SU-DHL-6 (cell line): Measurements from ENCODE around the gene GDF2.

Experiments used
- H2AFZ ChIP-seq: fragments of 200-600 bp; sonication (generic); 2 replicates; pipeline ENCODE4 v1.6.1; 2014; ENCODE audit warnings: low read depth, mild to moderate bottlenecking, moderate library complexity, mixed read lengths, antibody characterized with exemption, low read length; ENCODE audit not compliant: severe bottlenecking
- H3F3A ChIP-seq: fragments of 200-600 bp; shearing (Covaris generic); 2 replicates; pipeline ENCODE4 v1.6.0; 2016; ENCODE audit warnings: antibody characterized with exemption, mild to moderate bottlenecking; ENCODE audit not compliant: insufficient read depth
- H3K27ac ChIP-seq: fragments of 200-600 bp; sonication (generic); 2 replicates; pipeline ENCODE4 v1.5.1; 2016; ENCODE audit warnings: low read depth, mild to moderate bottlenecking, low read length, moderate library complexity, mixed read lengths
- H3K27me3 ChIP-seq: fragments of 200-600 bp; sonication (generic), shearing (Covaris generic); 2 replicates; pipeline ENCODE4 v1.6.0; 2014; ENCODE audit warnings: mild to moderate bottlenecking, low read length
- H3K36me3 ChIP-seq: fragments of 200-600 bp; sonication (generic); 2 replicates; pipeline ENCODE4 v1.6.1; 2014; ENCODE audit warnings: mild to moderate bottlenecking, low read length, mixed read lengths
- H3K4me2 ChIP-seq: fragments of 300-600, 200-600 bp; shearing (Covaris generic), sonication (generic); 2 replicates; pipeline ENCODE4 v1.6.0; 2014; ENCODE audit warnings: low read length, low read depth, mild to moderate bottlenecking; ENCODE audit not compliant: poor library complexity, severe bottlenecking
- H3K4me3 ChIP-seq: fragments of 200-600 bp; sonication (generic); 2 replicates; pipeline ENCODE4 v1.5.1; 2014; ENCODE audit warnings: antibody characterized with exemption, low read length, mild to moderate bottlenecking, mixed read lengths; ENCODE audit not compliant: insufficient read depth, poor library complexity, severe bottlenecking
- H3K79me2 ChIP-seq: fragments of 200-600 bp; sonication (generic); 2 replicates; pipeline ENCODE4 v1.6.1; 2014; ENCODE audit warnings: mild to moderate bottlenecking, low read length, moderate library complexity; ENCODE audit not compliant: insufficient read depth
- H3K9ac ChIP-seq: fragments of 200-600 bp; sonication (generic); 2 replicates; pipeline ENCODE4 v1.7.0; 2014; ENCODE audit warnings: mild to moderate bottlenecking, low read length
- H3K9me2 ChIP-seq: fragments of 200-600 bp; sonication (generic); replicated peaks from 2 replicates; pipeline ENCODE4 v1.6.1; 2014; ENCODE audit warnings: low read length; ENCODE audit not compliant: insufficient read depth
- H3K9me3 ChIP-seq: fragments of 200-600 bp; sonication (generic); 2 replicates; pipeline ENCODE4 v1.6.1; 2014; ENCODE audit warnings: low read length, mixed read lengths; ENCODE audit not compliant: insufficient read depth
- H4K20me1 ChIP-seq: fragments of 200-600 bp; sonication (generic); 2 replicates; pipeline ENCODE4 v1.6.1; 2014; ENCODE audit warnings: low read depth, mild to moderate bottlenecking, antibody characterized with exemption, low read length, moderate library complexity, mixed read lengths
- CTCF ChIP-seq: fragments of 200-600 bp; sonication (generic); IDR thresholded peaks from one replicate; pipeline ENCODE4 v1.5.1; 2017; ENCODE audit warnings: antibody characterized with exemption, mild to moderate bottlenecking, low read length, moderate library complexity; ENCODE audit not compliant: insufficient read depth, poor library complexity, severe bottlenecking
- EZH2phosphoT487 ChIP-seq: fragments of 200-600 bp; sonication (generic), shearing (Covaris generic); conservative IDR thresholded peaks from 2 replicates; pipeline ENCODE4 v1.6.1; 2018; ENCODE audit warnings: mild to moderate bottlenecking, antibody characterized with exemption, low read length, moderate library complexity, mixed read lengths

Gene GDF2

GRCh38 chr10:47279276-47279675 lies 43.0 kb upstream of the GDF2 start:
- Histone ChIP-seq H3K9ac (no peak overlapping the region), H3K27me3 (no peaks in the 10 kb centered on the region), H2AFZ (no peak overlapping the region), H4K20me1 (no peaks in the 10 kb centered on the region), H3K4me2 (no peak overlapping the region), H3K9me2 (no peaks in the 10 kb centered on the region), H3K4me3 (no peak overlapping the region), H3K9me3 (no peaks in the 10 kb centered on the region), H3K79me2 (no peaks in the 10 kb centered on the region), H3F3A (no peaks in the 10 kb centered on the region), H3K36me3 (no peaks in the 10 kb centered on the region), H3K27ac (no peak overlapping the region)
- TF ChIP-seq EZH2phosphoT487, result no peak

GRCh38 chr10:47282005-47282656 lies 40.1 kb upstream of the GDF2 start:
- H4K20me1 ChIP-seq, result no peaks in the 10 kb centered on the region
- H3K27ac ChIP-seq, result no peak overlapping the region
- no peaks in the 10 kb centered on the region for H3K9me3 ChIP-seq
- H3K9ac ChIP-seq, result no peak overlapping the region
- H3K79me2 ChIP-seq, result no peaks in the 10 kb centered on the region
- H3K4me3 ChIP-seq, result no peak overlapping the region
- no peak for TF ChIP-seq CTCF
- no peak for TF ChIP-seq EZH2phosphoT487
- H2AFZ ChIP-seq, result no peak overlapping the region
- no peak overlapping the region for H3K4me2 ChIP-seq
- no peaks in the 10 kb centered on the region for H3K27me3 ChIP-seq
- no peaks in the 10 kb centered on the region for H3K36me3 ChIP-seq
- H3K9me2 ChIP-seq, result no peaks in the 10 kb centered on the region
- H3F3A ChIP-seq, result no peaks in the 10 kb centered on the region

- no peaks in the 10 kb centered on the region for H3K27me3 ChIP-seq
- TF ChIP-seq EZH2phosphoT487 (no peak), CTCF (no peak)
- H4K20me1 ChIP-seq, result no peaks in the 10 kb centered on the region
- no peak overlapping the region for H3K4me2 ChIP-seq
- no peaks in the 10 kb centered on the region for H3K36me3 ChIP-seq
- H3K9ac ChIP-seq, result no peak overlapping the region
- H3F3A ChIP-seq, result no peaks in the 10 kb centered on the region
- no peaks in the 10 kb centered on the region for H3K9me3 ChIP-seq
- H2AFZ ChIP-seq, result no peak overlapping the region
- H3K9me2 ChIP-seq, result no peaks in the 10 kb centered on the region
- H3K4me3 ChIP-seq, result no peak overlapping the region
- no peak overlapping the region for H3K27ac ChIP-seq
- H3K79me2 ChIP-seq, result no peaks in the 10 kb centered on the region
These were observed 39.6 kb upstream of the GDF2 start for GRCh38 chr10:47282657-47283018.

GRCh38 chr10:47283101-47283630 lies 39.1 kb upstream of the GDF2 start:
- TF ChIP-seq CTCF, result no peak
- no peak for TF ChIP-seq EZH2phosphoT487
- Histone ChIP-seq H3F3A (no peaks in the 10 kb centered on the region), H3K4me3 (no peak overlapping the region), H2AFZ (no peak overlapping the region), H3K27me3 (no peaks in the 10 kb centered on the region), H3K36me3 (no peaks in the 10 kb centered on the region), H3K4me2 (no peak overlapping the region), H3K79me2 (no peaks in the 10 kb centered on the region), H3K9me3 (no peaks in the 10 kb centered on the region), H4K20me1 (no peaks in the 10 kb centered on the region), H3K27ac (no peak overlapping the region), H3K9ac (no peak overlapping the region), H3K9me2 (no peaks in the 10 kb centered on the region)
